GM12878 (cell line): ENCODE results near the gene TTC39A. TPM values are rescaled to one million over a fixed set of nuclear protein-coding genes. Genes with fewer than 3 reads are reported as not detected.

Experiments
- ATAC-seq: fragments of 200-7000 bp; cut with Tn5 transposase; 3 replicates; pipeline ENCODE4 v1.9.1; 2020; ENCODE audit warnings: mild to moderate bottlenecking, moderate library complexity
- BruUV-seq: library from RNA; stranded (reverse); fragments of 400-500 nt; replicated peaks from 2 replicates; lab custom pipeline; 2021; lab: Mats Ljungman, UMichigan
- CTCF ChIA-PET: fragments of 300-600 bp; sonication (Branson Sonifier 250); formaldehyde crosslinking; extraction: SDS; loops from one replicate; lab custom pipeline; 2021; ENCODE audit warnings: inconsistent platforms; lab: Yijun Ruan, JAX
- POLR2A ChIA-PET: fragments of 350-600 bp; formaldehyde crosslinking; extraction: SDS; loops from one replicate; lab custom pipeline; 2021; ENCODE audit warnings: inconsistent platforms; lab: Charles Lee
- RAD21 ChIA-PET: fragments of 300-600 bp; sonication (Branson Sonifier 250); formaldehyde crosslinking; loops from one replicate; lab custom pipeline; 2023; ENCODE audit warnings: antibody characterized with exemption; ENCODE audit not compliant: unreplicated experiment; lab: Charles Lee
- SMC1A ChIA-PET: fragments of 300-600 bp; sonication (Branson Sonifier 250); formaldehyde crosslinking; loops from one replicate; lab custom pipeline; 2023; ENCODE audit not compliant: unreplicated experiment, uncharacterized antibody; lab: Charles Lee
- DNase-seq: peaks from one replicate; pipeline ENCODE4 v3.0.0-alpha.2; 2011; ENCODE audit warnings: low read depth, low spot score
- FAIRE-seq: peaks from 3 replicates; lab custom pipeline; 2011; peaks lifted over from hg19 to GRCh38; lab: Jason Lieb, UNC
- H2AFZ ChIP-seq: 2 replicates; pipeline ENCODE4 v1.6.0; 2011; ENCODE audit warnings: low read depth, low read length, control low read depth; ENCODE audit not compliant: control insufficient read depth
- H3K27ac ChIP-seq: 2 replicates; pipeline ENCODE4 v1.5.1; 2011; ENCODE audit warnings: control low read depth; ENCODE audit not compliant: control insufficient read depth, insufficient read depth
- H3K27me3 ChIP-seq, 2 experiments: replicated peaks in 1 of 2; 2 replicates each; pipeline versions ENCODE4 v1.6.0 to v1.6.1; 2011; ENCODE audit warnings: low read length in 1 of 2; ENCODE audit not compliant: control insufficient read depth in 2 of 2, insufficient read depth in 2 of 2
- H3K36me3 ChIP-seq, 2 experiments: 2 replicates each; pipeline ENCODE4 v1.5.1; 2011; ENCODE audit warnings: low read length in 1 of 2; ENCODE audit not compliant: control insufficient read depth in 2 of 2, insufficient read depth in 2 of 2
- H3K4me1 ChIP-seq: 2 replicates; pipeline ENCODE4 v1.6.1; 2011; ENCODE audit warnings: mild to moderate bottlenecking, low read length, moderate library complexity, mixed read lengths; ENCODE audit not compliant: control insufficient read depth, insufficient read depth
- H3K4me2 ChIP-seq: 2 replicates; pipeline ENCODE4 v1.6.0; 2011; ENCODE audit warnings: control low read depth; ENCODE audit not compliant: control insufficient read depth, insufficient read depth
- H3K4me3 ChIP-seq: fragments of 200-600 bp; sonication (generic); 2 replicates; pipeline ENCODE4 v1.5.1; 2016
- H3K79me2 ChIP-seq: 2 replicates; pipeline ENCODE4 v1.6.0; 2011; ENCODE audit warnings: low read length; ENCODE audit not compliant: control insufficient read depth, insufficient read depth
- H3K9ac ChIP-seq: 2 replicates; pipeline ENCODE4 v1.8.0; 2011; ENCODE audit warnings: low read length, control low read depth, mixed read lengths; ENCODE audit not compliant: control insufficient read depth, insufficient read depth
- H3K9me3 ChIP-seq: replicated peaks from 3 replicates; pipeline ENCODE4 v1.5.1; 2011; ENCODE audit warnings: mild to moderate bottlenecking, low read length; ENCODE audit not compliant: control insufficient read depth, insufficient read depth
- H4K20me1 ChIP-seq: 2 replicates; pipeline ENCODE4 v1.6.0; 2011; ENCODE audit not compliant: control insufficient read depth, insufficient read depth
- KDM1A ChIP-seq: fragments of 200-600 bp; sonication (generic); IDR thresholded peaks from 2 replicates; pipeline ENCODE4 v1.6.1; 2016; ENCODE audit warnings: borderline replicate concordance
- NFYA ChIP-seq: IDR thresholded peaks from 2 replicates; pipeline ENCODE4 v1.6.1; 2011; ENCODE audit warnings: low read depth, mild to moderate bottlenecking, low read length, improper control_type of control experiment, borderline replicate concordance
- POLR2AphosphoS5 ChIP-seq: IDR thresholded peaks from 2 replicates; pipeline ENCODE4 v1.6.1; 2011; ENCODE audit warnings: mild to moderate bottlenecking, low read length, inconsistent platforms
- RAD21 ChIP-seq: IDR thresholded peaks from 2 replicates; pipeline ENCODE4 v1.6.1; 2011; ENCODE audit warnings: mild to moderate bottlenecking, low read depth, low read length, moderate library complexity; ENCODE audit not compliant: insufficient read depth
- RFX5 ChIP-seq: IDR thresholded peaks from 2 replicates; pipeline ENCODE4 v1.6.1; 2011; ENCODE audit warnings: low read depth, low read length, improper control_type of control experiment
- SIX5 ChIP-seq: IDR thresholded peaks from 2 replicates; pipeline ENCODE4 v1.6.1; 2011; ENCODE audit warnings: mild to moderate bottlenecking, low read depth, low read length, moderate library complexity; ENCODE audit not compliant: severe bottlenecking
- SRF ChIP-seq, 2 experiments: IDR thresholded peaks; 2 replicates each; pipeline ENCODE4 v1.6.1; 2011; ENCODE audit warnings: low read depth in 2 of 2, low read length in 2 of 2, mild to moderate bottlenecking in 1 of 2, moderate library complexity in 1 of 2
- WGBS: methylation state at CpG from one replicate; pipeline ENCODE4 v1.1.6; 2016; ENCODE audit warnings: low lambda C conversion rate; ENCODE audit not compliant: insufficient replicate concordance, insufficient coverage; ENCODE audit errors: missing lambda C conversion rate; 5-methylcytosine and 5-hydroxymethylcytosine counted together
- in situ Hi-C: fragments of 300-500 bp; cut with MboI; formaldehyde crosslinking; loops from 9 replicates; pipeline ENCODE4 v1.14.3; 2018; ENCODE audit warnings: mixed read lengths
- intact Hi-C: fragments of 100-400 bp; cut with micrococcal nuclease; formaldehyde crosslinking; loops from one replicate; pipeline ENCODE4 v1.14.2; 2022; ENCODE audit not compliant: unreplicated experiment
- polyA plus RNA-seq, 11 experiments: library from polyadenylated mRNA; depleted of rRNA in 4 of 11; unstranded in 6 of 11; stranded (reverse) in 5 of 11; fragments of >200 nt; fragmentation: Nextera tagmentation in 4 of 11; fragmentation: Illumina TruSeq in 1 of 11; extraction: Ambion mirVana in 4 of 11; extraction: Trizol in 1 of 11; gene quantifications; 1 replicate in 1 of 11; 2 replicates in 10 of 11; pipeline versions ENCODE4 v1.2.1 to v1.2.3, GENCODE V29; 2011 to 2016; ENCODE audit warnings: inconsistent platforms in 2 of 11, missing spikeins in 2 of 11, low read depth in 1 of 11
- total RNA-seq, 4 experiments: library from RNA; depleted of rRNA in 3 of 4; stranded (reverse); fragments of >200 nt in 3 of 4; fragmentation: Illumina TruSeq in 1 of 4; extraction: Trizol in 1 of 4; gene quantifications; 2 replicates each; pipeline versions ENCODE4 v1.2.1 to v1.2.3, GENCODE V29; 2013 to 2021
- TF ChIP-seq, protein P1 (sequence below), 3 experiments: IDR thresholded peaks in 2 of 3; conservative IDR thresholded peaks in 1 of 3; 2 replicates each; pipeline ENCODE4 v1.5.1; 2011; ENCODE audit warnings: low read depth in 3 of 3, low read length in 3 of 3, mild to moderate bottlenecking in 3 of 3, control low read depth in 2 of 3, moderate library complexity in 2 of 3, inconsistent platforms in 1 of 3, mixed read lengths in 1 of 3; ENCODE audit not compliant: control insufficient read depth in 2 of 3, insufficient read depth in 1 of 3; ENCODE audit errors: extremely low read depth in 1 of 3

The TTC39A gene
- total and polyA plus RNA-seq, 10 of the 15 experiments (the other 5 are each of a cell fraction or from before 2014, with no cell fraction given) = 0.18 to 3.0 (median 1.2) TPM

DNA sequence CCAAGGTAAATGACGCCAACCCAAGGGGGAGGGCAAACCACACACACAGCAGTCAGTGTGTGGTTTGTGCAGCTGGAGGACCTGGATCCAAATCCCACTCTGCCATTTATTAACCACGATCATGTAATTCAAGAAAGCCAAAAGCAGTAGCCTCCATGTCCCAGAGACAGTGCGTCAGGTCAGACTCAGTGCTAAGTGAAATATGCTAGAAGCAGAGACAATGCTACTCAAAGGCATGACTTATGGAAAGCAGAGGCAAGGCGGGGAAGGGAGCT is 13.6 kb downstream of the TTC39A start:
- Histone ChIP-seq H3K4me2 (no peak overlapping the region), H3K9ac (no peak overlapping the region), H4K20me1 (no peaks in the 10 kb centered on the region), H2AFZ (no peak overlapping the region), H3K4me3 (no peak overlapping the region), H3K27me3 (no peaks in the 10 kb centered on the region), H3K79me2 (no peaks in the 10 kb centered on the region), H3K27ac (no peak overlapping the region), H3K9me3 (no peaks in the 10 kb centered on the region), H3K4me1 (no peaks in the 10 kb centered on the region), H3K36me3 (no peaks in the 10 kb centered on the region; a peak in 1 of 4 replicates)
- ATAC-seq (no peak), DNase-seq (no peak), FAIRE-seq (no peak)
- TF ChIP-seq SIX5 (no peak), RFX5 (no peak), KDM1A (no peak), POLR2AphosphoS5 (no peak), SRF (IDR thresholded peaks at IDR 0.05; ENCODE audit: low read depth in 2 of 2, low read length in 2 of 2) (no peak)
- SMC1A ChIA-PET = no interaction called here
- RAD21 ChIA-PET = no interaction called here
- WGBS = 27% methylated on average over 4 of the region's 4 CpGs
- CTCF ChIA-PET = interaction anchor here (1.3 kb wide), 1 partner anchor 20 kb away, joined by 4 read pairs; no protein-coding TSS in a partner anchor
- in situ Hi-C loops (no loop called here), intact Hi-C loops (no loop called here)
- BruUV-seq = no TSS peak
- POLR2A ChIA-PET = no interaction called here

DNA sequence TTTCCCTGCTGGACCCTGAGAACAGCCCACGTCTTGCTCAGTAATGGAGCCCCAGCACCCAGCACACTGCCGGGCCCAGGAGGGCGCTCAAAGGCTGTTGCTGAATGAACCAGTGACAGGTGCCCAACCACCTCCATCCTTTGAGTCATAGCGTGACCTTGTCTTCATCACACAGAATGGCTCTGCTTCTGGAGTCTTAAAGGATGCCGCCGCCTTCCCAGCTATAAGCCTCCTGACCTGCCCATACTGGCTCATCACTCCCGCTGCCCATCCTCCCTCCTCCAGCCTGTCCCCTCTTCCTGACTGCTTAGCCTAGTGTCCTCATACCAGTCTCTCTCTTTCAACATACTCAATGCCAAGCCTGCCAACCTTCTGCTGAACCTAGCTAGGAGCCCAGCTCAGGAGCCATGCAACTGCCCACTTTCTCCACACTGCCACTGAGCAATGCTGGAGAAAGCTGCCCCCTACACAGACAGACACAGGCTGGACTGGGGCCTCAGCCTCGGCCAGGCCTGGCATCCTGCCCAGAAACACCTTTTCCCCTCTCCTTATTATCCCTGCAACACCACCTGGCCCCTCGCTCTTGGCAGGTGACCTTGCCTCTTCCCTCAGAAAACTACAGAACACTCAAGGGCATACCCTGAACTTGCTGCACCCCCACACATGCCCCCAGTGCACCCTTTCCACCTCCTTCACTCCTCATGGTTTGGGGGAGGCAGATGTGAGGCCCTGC is 14.1 kb downstream of the TTC39A start:
- no peak overlapping the region for H3K27ac ChIP-seq
- no TSS peak for BruUV-seq
- ATAC-seq (no peak), FAIRE-seq (no peak), DNase-seq (no peak)
- H3K4me2 ChIP-seq = no peak overlapping the region
- ChIA-PET SMC1A (no interaction called here), CTCF (interaction anchor here (1.3 kb wide), 1 partner anchor 20 kb away, joined by 4 read pairs; no protein-coding TSS in a partner anchor)
- H3K27me3 ChIP-seq = no peaks in the 10 kb centered on the region
- in situ Hi-C loops = no loop called here
- no peaks in the 10 kb centered on the region; a peak in 1 of 4 replicates for H3K36me3 ChIP-seq
- no peaks in the 10 kb centered on the region for H4K20me1 ChIP-seq
- H3K9ac ChIP-seq = no peak overlapping the region
- TF ChIP-seq NFYA (no peak), RAD21 (peak; percentile 32; the same call in 1 of the 2 replicates), KDM1A (no peak)
- TF ChIP-seq, protein P1, sequence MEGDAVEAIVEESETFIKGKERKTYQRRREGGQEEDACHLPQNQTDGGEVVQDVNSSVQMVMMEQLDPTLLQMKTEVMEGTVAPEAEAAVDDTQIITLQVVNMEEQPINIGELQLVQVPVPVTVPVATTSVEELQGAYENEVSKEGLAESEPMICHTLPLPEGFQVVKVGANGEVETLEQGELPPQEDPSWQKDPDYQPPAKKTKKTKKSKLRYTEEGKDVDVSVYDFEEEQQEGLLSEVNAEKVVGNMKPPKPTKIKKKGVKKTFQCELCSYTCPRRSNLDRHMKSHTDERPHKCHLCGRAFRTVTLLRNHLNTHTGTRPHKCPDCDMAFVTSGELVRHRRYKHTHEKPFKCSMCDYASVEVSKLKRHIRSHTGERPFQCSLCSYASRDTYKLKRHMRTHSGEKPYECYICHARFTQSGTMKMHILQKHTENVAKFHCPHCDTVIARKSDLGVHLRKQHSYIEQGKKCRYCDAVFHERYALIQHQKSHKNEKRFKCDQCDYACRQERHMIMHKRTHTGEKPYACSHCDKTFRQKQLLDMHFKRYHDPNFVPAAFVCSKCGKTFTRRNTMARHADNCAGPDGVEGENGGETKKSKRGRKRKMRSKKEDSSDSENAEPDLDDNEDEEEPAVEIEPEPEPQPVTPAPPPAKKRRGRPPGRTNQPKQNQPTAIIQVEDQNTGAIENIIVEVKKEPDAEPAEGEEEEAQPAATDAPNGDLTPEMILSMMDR (IDR thresholded peaks at IDR 0.05 in 2 of 3, conservative IDR thresholded peaks at IDR 0.05 in 1 of 3; ENCODE audit: control insufficient read depth in 2 of 3, extremely low read depth in 1 of 3, insufficient read depth in 1 of 3, low read depth in 3 of 3, low read length in 3 of 3) = 0 out of 6 replicates have a peak, but pooled peaks of 1 of the 3 experiments have one; percentile 1
- TF ChIP-seq, all 136 proteins: peak for 2
- no peaks in the 10 kb centered on the region for H3K9me3 ChIP-seq
- ChIA-PET POLR2A (no interaction called here), RAD21 (no interaction called here)
- H3K79me2 ChIP-seq = no peaks in the 10 kb centered on the region
- intact Hi-C loops = no loop called here
- H3K4me3 ChIP-seq = no peak overlapping the region
- no peak overlapping the region for H2AFZ ChIP-seq
- no peaks in the 10 kb centered on the region for H3K4me1 ChIP-seq
- 69% methylated on average over 9 of the region's 9 CpGs for WGBS
